Right renal pelvis (tissue), 4 donors: ENCODE measurements around the gene TTLL6. TPM values are rescaled to one million over a fixed set of nuclear protein-coding genes. Genes with fewer than 3 reads are reported as not detected.
"Not testable (repeated sequence)": the region's sequence is repeated elsewhere in the genome, so short reads cannot be mapped to it uniquely, and the experiment has no call there.

Source experiments
- DNase-seq, 4 donors: peaks; one replicate each; pipeline ENCODE4 v3.0.0-alpha.2; 2013; ENCODE audit warnings: low read depth in 4 of 4, low spot score in 3 of 4, missing footprints in 1 of 4
- polyA plus RNA-seq, 4 donors: library from polyadenylated mRNA; unstranded; fragments of 120-200 nt; gene quantifications; one replicate each; pipeline ENCODE4 v1.2.1, GENCODE V29; 2013; ENCODE audit not compliant: insufficient read length in 4 of 4

Gene TTLL6
- polyA plus RNA-seq: under 1 TPM; 0.35 to 0.50 (median 0.43) TPM

DNA sequence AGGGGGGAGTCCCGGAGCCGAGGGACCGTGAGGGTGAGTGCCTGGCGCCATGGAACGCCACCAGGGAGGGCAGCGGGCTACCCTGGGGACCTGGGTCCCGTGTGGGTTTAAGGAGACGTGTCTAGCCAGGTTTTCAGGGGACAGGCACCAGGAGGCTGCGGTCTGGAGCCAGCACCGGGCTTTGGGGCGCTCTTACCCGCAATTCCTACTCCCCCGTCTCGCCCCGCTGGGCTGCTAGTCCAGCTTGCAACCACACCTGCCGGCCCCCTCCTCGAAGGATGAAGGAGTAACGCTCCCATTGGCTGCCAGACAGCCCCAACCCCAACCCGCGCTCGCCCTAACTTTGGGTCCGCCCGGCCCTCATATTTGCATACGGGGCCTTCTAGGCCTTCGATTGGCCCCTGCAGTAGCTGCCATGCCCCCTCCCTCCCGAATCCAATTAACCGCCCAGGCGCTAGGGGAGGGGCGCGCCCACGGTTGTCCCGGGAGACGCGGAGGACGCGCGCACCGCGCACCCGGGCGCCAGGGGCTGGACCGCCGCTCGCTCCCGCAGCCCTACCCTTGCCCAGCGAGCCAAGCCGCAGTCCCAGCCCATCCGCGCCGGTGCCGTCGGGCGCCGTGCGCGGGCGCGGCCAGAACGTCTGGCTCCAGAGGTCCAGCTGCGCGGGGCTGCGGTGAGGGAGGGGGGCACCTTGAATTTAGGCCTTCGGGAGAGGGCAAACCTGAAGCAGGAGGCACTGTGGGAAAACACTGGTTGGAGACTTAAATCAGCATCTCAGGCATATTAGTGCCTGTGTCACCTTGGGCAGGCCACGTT is at the start of gene TTLL6:
Gene TTLL6, minus strand, starts transcription at position 456 of the 817 bp plus-strand sequence. Its CDS starts 157 bp downstream, at position 299.
- DNase-seq: peak; percentile 63 to 81 (median 76)

- no peak for DNase-seq
Measured at GRCh38 chr17:48860456-48860855, 43.4 kb upstream of the TTLL6 start.

GRCh38 chr17:48860034-48860433 is 43.0 kb upstream of the TTLL6 start:
- no peak for DNase-seq

DNA sequence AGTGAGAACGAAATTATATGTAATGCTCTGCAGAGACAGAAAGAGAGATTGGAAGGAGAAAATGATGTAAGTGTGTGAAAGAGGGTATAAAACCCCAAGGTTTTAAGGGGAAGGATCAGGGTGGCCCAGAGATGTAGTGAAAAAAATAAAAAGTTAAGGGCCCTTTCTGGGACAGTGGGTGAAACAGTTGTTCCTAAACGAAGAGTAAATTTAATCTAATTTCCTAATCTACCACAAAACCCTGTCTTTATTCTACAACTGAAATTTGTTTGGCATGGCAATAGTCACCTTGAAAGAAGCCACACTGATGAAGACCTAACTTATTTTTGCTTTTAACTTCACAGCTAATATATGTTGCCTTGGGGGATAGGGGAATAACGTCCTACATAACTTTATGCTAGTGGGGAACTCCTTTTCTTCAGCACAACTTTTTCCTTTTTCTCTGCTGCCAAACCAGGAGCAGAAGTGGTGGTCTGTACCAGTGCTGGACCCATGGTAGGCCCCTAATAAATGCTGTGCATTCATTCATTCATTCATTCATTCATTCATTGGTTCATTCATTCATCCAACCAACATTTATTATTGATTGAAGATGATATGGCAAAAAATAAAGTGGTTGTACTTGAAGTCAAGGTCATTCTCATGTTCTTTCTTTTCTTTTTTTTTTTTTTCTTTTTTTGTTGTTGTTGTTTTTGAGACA is 39.2 kb upstream of the TTLL6 start:
- DNase-seq: no peak

DNA sequence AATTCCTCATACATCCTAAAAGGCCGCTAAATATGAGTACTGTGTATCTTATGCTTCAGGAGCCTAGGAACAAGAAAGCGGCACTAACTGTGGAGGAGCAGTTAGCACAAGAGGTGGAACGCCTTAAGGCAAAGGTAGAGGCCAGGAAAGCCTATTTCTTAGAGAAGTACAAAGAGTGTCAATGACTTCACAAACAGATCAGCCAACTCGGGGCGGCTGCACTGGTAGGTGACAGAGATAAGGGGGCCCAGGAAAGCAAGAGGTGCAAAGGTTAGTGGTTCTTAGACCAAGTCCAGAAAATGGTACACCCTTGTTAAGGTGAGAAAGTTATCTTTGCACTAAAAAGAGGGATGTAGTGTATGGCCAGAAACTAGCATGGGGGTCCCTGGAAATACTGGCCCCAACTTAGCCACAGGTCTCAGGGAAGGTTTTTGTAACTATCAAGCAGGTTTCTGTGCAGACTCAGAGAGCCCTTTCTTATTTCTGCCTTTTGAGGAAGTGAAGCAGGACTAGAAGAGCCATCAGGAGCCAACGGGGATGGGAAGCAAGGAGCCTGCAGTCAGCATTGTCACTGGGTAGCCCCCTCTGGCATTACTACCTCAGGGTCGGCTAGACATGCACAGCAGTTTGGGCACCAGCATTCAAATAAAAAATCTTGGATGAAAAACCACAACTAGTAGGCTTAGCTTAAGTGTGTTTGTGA is 37.9 kb upstream of the TTLL6 start:
- DNase-seq: no peak

DNA sequence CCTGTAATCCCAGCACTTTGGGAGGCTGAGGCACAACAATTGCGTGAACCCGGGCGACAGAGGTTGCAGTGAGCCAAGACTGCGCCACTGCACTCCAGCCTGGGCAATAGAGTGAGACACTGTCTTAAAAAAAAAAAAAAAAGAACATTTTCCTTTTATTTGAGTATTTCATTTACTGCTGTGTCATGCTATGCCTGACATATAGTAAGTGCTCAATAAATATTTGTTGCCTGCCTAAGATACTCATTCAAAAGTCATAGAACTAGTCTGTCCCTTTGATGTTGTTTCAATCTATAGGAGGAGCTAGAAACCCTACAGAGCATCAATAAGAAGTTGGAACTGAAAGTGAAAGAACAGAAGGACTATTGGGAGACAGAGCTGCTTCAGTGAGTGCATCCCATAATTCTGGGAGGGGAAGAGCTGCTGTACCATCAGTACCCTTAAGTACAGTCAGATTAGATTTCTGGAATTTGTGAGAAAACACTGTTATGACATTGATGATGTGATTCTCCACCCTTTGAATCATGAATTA is 33.8 kb upstream of the TTLL6 start:
- no peak for DNase-seq

- no peak for DNase-seq
Measured at GRCh38 chr17:48843187-48843900, 26.3 kb upstream of the TTLL6 start.

- no peak for DNase-seq
Measured at GRCh38 chr17:48842746-48843145, 25.7 kb upstream of the TTLL6 start.

- no peak for DNase-seq
Measured at GRCh38 chr17:48841395-48841831, 24.4 kb upstream of the TTLL6 start.

DNA sequence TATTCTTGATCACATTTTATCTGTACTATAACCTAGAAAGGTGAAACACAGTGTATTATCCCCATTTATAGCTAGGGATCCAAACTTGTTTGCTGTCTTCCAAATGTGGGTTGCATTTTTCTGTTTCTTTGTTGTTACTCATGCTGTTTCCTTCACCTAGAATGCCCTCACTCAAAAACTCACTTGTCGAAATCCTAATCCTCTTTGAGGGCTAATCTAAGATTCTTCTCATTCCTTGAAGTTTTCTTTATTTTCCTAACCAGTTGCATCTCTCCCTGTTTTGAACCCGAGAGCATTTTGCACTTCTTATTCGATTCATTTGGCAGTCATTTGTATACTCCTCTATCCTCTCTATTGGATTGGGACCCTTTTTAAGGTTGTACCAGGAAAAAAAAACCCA is 23.4 kb upstream of the TTLL6 start:
- no peak for DNase-seq

DNA sequence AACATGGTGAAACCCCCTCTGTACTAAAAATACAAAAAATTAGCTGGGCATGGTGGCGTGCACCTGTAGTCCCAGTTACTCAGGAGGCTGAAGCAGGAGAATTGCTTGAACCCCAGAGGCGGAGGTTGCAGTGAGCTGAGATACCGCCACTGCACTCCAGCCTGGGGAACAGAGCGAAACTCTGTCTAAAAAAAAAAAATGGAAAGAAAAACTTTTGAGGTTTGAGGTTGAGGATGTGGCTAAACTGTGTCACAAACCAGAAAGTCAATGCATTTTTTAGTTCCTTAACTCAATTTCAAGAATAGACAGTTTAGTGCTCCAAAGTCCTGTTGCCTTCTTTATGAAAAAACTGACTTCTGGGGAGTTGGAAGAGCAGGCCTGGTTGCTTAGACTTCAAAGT is 20.4 kb upstream of the TTLL6 start:
- DNase-seq: not testable (repeated sequence)

DNA sequence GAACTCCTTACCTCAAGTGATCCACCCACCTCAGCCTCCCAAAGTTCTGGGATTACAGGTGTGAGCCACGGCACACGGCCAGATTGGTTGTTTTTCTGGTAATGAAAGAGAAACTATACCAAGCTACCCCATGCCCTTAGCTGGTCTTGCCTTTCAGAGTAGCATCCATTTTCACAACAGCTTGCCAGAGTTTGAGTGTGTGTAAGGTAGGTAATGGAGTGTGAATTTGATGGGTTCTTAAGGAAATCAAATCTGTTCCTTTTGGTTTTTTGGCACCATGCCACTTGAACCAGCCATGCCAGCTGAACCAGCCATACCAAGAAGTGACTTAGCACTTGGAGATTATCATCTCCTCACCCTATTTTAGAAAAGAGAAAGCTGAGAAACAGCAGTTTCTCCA is 18.9 kb upstream of the TTLL6 start:
- no peak for DNase-seq

- no peak for DNase-seq
Measured at GRCh38 chr17:48834973-48835372, 17.9 kb upstream of the TTLL6 start.

GRCh38 chr17:48831549-48831883 is 14.5 kb upstream of the TTLL6 start:
- DNase-seq: no peak

GRCh38 chr17:48830840-48831548 is 14.0 kb upstream of the TTLL6 start, which contains the start of gene CALCOCO2:
CALCOCO2 (plus strand) TSS chr17:48831035; CDS start chr17:48841708, 10,673 bp downstream.
- peak; percentile 86 to 90 (median 88) for DNase-seq

GRCh38 chr17:48825446-48826381 is 8.7 kb upstream of the TTLL6 start:
- no peak for DNase-seq

DNA sequence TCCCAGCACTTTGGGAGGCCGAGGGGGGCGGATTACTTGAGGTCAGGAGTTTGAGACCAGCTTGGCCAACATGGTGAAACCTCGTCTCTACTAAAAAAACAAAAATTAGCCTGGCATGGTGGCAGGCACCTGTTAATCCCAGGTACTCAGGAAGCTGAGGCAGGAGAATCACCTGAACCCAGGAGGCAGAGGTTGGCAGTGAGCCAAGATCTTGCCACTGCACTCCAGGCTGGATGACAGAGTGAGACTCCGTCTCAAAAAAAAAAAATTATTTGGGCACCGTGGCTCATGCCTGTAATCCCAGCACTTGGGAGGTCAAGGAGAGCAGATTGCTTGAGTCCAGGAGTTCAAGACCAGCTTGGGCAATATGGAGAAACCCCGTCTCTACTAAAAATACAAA is 3.9 kb upstream of the TTLL6 start:
- DNase-seq: not testable (repeated sequence)

GRCh38 chr17:48819466-48819865 is 2.4 kb upstream of the TTLL6 start:
- DNase-seq: no peak
